SH-SY5Y (cell line): ENCODE measurements around the gene CENPX.

Experiments
- GATA2 ChIP-seq: IDR thresholded peaks from 2 replicates; pipeline ENCODE4 v1.6.1; 2011; ENCODE audit warnings: mild to moderate bottlenecking, low read depth, low read length
- GATA3 ChIP-seq: IDR thresholded peaks from 2 replicates; pipeline ENCODE4 v1.6.1; 2011; ENCODE audit warnings: low read depth, mild to moderate bottlenecking, low read length, moderate library complexity

DNA sequence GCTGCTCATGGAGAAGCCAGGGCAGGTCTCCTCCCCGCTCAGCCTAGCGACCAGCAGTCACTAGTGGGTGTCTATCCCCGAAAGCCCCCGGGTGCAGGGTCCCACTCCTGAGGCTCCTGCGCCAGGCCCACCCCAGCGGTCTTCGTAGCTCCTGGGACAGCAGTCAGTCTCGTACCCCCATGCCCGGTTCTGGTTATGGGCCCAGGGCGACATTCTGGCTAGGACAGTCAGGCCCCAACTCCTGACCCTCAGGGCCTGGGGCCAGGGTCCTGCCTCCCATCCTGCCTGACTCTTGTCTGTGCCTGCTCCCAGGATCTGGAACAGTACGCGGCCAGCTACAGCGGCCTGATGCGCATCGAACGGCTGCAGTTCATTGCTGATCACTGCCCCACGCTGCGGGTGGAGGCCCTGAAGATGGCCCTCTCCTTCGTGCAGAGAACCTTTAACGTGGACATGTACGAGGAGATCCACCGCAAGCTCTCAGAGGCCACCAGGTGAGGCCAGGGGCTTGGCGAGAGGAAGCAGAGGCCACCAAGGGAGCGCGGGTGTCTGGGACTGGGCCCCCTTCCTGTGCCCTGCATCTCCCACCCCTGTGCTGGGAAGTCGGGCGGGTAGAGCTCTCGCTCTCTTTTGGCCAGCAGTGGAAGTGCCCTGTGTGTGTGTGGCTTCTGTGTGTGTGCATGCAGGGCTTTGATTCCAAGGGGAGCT is 31.0 kb upstream of the CENPX start:
- no peak for TF ChIP-seq GATA3
- no peak for TF ChIP-seq GATA2
